Right atrium auricular region (tissue), 2 donors: ENCODE data around the gene GRK2. TPM values are rescaled to one million over a fixed set of nuclear protein-coding genes. Genes with fewer than 3 reads are reported as not detected.

Experiments used
- DNase-seq: peaks from one replicate; pipeline ENCODE4 v3.0.0-alpha.2; 2019; ENCODE audit warnings: low spot score
- H3K27ac ChIP-seq, 2 donors: fragments of 200-600 bp; sonication (generic); 1 replicate in 1 of 2; 2 replicates in 1 of 2; pipeline ENCODE4 v1.5.1; 2016 to 2019
- H3K27me3 ChIP-seq, 2 donors: fragments of 200-600 bp; sonication (generic); one replicate each; pipeline versions ENCODE4 v1.5.1 to v1.6.0; 2017 to 2019
- H3K36me3 ChIP-seq: fragments of 200-600 bp; sonication (generic); one replicate; pipeline ENCODE4 v1.5.1; 2016
- H3K4me1 ChIP-seq, 2 donors: fragments of 200-600 bp; sonication (generic); one replicate each; pipeline versions ENCODE4 v1.5.1 to v1.6.0; 2017 to 2019
- H3K4me3 ChIP-seq, 2 donors: fragments of 200-600 bp; sonication (generic); 1 replicate in 1 of 2; 2 replicates in 1 of 2; pipeline ENCODE4 v1.5.1; 2017 to 2019; ENCODE audit warnings: mild to moderate bottlenecking in 1 of 2, moderate library complexity in 1 of 2
- H3K9me3 ChIP-seq, 2 donors: fragments of 200-600 bp; sonication (generic); one replicate each; pipeline ENCODE4 v1.5.1; 2019
- total RNA-seq, 2 donors: library from RNA; depleted of rRNA; stranded (reverse); fragments of >200 nt; gene quantifications; one replicate each; pipeline ENCODE4 v1.1.0, GENCODE V29; 2016
- TF ChIP-seq, protein P1 (sequence below), 2 donors: fragments of 200-600 bp; sonication (generic); IDR thresholded peaks; one replicate each; pipeline ENCODE4 v1.5.1; 2019; ENCODE audit warnings: antibody characterized with exemption in 2 of 2

The GRK2 gene
- total RNA-seq, 2 donors from 2014 or later = 52.7 to 55.9 TPM

DNA sequence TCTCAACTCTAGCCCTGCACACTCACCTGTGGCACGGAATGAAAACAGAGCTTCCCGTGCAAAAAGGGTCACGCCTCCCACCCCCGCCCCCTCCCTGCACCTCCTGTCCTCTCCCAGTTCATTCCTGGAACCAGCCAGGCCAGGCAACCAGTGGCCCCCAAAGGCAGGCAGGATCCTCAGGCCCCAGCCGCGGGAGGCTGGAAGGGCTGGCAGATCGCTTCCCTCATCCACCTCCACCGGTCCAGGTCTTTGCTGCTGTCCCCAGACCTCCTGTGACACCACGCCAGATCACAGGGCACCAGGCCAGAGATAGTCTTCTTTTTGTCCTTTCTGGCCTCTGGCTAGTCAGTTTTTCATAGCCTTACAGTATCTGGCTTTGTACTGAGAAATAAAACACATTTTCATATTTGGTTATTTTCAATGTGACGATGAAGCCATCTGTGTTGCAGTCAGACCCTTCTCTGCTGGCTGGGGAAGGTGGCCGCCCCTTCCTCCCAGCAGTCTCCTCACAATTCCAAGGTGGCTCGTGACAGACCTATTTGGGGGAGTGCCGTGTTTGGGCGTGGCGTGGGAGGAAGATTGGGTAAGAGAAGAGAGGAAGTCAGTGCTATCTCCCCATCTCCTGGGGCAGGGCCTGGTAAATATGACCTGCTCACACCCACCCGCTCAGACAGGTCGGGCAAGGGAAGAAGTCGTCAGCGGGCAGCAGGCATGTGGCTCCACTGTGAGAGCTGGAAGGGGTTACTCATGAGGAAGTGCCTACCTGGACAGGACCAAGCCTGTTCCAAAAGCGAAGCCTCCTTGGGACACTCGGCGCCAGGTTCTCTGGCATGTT is 46.1 kb downstream of the GRK2 start:
- DNase-seq = no peak
- no peaks in the 10 kb centered on the region for H3K9me3 ChIP-seq
- TF ChIP-seq, protein P1, sequence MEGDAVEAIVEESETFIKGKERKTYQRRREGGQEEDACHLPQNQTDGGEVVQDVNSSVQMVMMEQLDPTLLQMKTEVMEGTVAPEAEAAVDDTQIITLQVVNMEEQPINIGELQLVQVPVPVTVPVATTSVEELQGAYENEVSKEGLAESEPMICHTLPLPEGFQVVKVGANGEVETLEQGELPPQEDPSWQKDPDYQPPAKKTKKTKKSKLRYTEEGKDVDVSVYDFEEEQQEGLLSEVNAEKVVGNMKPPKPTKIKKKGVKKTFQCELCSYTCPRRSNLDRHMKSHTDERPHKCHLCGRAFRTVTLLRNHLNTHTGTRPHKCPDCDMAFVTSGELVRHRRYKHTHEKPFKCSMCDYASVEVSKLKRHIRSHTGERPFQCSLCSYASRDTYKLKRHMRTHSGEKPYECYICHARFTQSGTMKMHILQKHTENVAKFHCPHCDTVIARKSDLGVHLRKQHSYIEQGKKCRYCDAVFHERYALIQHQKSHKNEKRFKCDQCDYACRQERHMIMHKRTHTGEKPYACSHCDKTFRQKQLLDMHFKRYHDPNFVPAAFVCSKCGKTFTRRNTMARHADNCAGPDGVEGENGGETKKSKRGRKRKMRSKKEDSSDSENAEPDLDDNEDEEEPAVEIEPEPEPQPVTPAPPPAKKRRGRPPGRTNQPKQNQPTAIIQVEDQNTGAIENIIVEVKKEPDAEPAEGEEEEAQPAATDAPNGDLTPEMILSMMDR (IDR thresholded peaks at IDR 0.05) = no peak
- H3K4me3 ChIP-seq = no peak overlapping the region
- H3K36me3 ChIP-seq = peaks cover 9% of the 10 kb centered on the region
- H3K4me1 ChIP-seq = peaks cover 0 to 6% of the 10 kb centered on the region in 2 donors
- H3K27me3 ChIP-seq = no peaks in the 10 kb centered on the region
- no peak overlapping the region for H3K27ac ChIP-seq

DNA sequence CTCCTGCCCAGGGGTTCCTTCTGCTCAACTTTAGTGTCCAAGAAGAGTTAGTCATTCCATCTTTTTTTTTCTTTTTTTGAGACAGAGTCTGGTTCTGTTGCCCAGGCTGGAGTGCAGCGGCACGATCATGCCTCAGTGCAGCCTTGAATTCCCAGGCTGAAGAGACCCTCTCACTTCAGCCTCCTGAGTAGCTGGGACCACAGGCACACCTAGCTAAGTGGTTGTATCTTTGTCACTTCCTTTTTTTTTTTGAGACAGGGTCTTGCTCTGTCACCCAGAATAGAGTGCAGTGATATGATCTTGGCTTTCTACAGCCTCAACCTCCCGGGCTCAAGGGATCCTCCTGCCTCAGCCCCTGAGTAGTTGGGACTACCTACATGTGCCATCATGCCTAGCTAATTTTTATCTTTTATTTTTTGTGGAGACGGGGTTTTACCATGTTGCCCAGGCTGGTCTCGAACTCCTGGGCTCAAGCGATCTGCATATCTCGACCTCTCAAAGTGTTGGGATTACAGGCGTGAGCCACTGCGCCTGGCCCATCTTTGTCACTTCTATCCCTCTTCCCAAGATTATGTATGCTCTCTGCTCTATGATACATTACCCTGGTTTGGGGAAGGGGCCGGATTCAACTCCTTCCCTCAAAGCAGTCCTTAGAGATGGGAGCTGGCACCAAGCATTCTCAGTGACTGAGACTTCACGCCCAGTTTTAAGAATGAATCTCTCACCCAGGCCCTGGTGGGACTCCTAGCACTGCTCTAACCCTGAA is 47.0 kb downstream of the GRK2 start:
- H3K36me3 ChIP-seq = peaks cover 9% of the 10 kb centered on the region
- no peak overlapping the region for H3K4me3 ChIP-seq
- H3K4me1 ChIP-seq = peaks cover 0 to 10% of the 10 kb centered on the region in 2 donors
- TF ChIP-seq, protein P1 (IDR thresholded peaks at IDR 0.05) = no peak
- no peaks in the 10 kb centered on the region for H3K9me3 ChIP-seq
- no peak overlapping the region for H3K27ac ChIP-seq
- H3K27me3 ChIP-seq = no peaks in the 10 kb centered on the region
- no peak for DNase-seq

DNA sequence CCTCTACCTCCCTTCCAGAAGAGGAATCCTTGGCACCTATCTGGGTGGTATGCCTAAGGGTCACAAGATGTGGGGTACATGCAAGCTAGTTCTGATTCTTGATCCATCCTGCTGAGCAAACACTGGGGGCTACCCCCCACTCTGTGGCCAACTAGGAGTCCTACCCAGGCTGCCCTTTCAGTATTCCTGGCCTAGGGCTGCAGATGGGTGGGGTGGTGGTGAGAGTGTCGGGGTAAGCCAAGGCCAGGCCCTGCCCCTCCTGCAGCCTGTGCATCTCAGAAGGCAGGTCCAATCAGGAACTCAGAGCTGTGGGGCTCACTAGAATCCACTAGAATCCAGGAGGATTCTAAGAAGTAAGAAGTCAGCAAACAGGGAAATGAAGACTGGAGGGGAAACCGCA is 47.9 kb downstream of the GRK2 start:
- TF ChIP-seq, protein P1 (IDR thresholded peaks at IDR 0.05) = no peak
- DNase-seq = no peak
- no peaks in the 10 kb centered on the region for H3K9me3 ChIP-seq

DNA sequence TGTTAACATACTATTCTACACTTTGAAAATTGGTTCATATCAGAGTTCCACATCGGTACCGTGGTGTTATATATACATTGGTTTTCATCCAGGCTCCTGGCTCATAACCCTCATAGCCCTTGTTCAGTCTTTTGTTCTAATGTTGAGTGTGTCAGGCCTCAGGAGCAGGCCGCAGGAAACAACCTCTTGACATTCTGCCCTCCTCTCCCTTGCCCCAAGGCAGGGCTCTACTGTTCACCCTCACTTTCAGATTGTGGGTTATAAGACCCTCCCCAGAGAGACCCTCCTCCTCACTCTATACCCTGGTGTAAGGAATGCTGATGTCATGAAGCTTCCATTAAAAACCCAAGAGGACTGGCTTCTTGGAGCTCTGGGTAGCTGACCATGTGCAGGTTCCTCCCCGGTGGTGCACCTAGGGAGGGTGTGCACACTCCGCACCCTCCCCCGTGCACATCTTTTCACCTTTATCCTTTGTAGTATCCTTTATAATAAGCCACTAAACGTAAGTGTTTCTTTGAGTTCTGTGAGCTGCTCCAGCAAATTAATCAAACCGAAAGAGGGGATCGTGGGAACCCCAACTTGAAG is 49.1 kb downstream of the GRK2 start:
- Histone ChIP-seq H3K9me3 (no peaks in the 10 kb centered on the region), H3K36me3 (no peaks in the 10 kb centered on the region), H3K27me3 (no peaks in the 10 kb centered on the region), H3K27ac (no peak overlapping the region), H3K4me3 (no peak overlapping the region), H3K4me1 (peaks cover 0 to 19% of the 10 kb centered on the region in 2 donors)
- TF ChIP-seq, protein P1 (IDR thresholded peaks at IDR 0.05) = no peak
- DNase-seq = no peak

More for the DNA sequence above, 47.9 kb downstream of the GRK2 start:
- Histone ChIP-seq H3K36me3 (peaks cover 7% of the 10 kb centered on the region), H3K27ac (no peak overlapping the region), H3K27me3 (no peaks in the 10 kb centered on the region), H3K4me3 (no peak overlapping the region), H3K4me1 (peaks cover 0 to 18% of the 10 kb centered on the region in 2 donors)

DNA sequence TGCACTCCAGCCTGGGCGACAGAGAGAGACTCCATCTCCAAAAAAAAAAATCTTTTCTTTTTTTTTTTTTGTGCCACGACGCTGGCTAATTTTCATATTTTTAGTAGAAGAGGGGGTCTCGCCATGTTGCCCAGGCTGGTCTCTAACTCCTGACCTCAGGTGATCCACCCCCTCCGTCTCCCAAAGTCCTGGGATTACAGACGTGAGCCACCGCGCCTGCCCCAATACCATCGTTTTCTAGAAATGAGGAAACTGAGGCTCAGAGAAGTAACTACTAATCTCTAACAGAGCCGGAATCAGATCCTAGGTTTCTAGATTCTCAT is 50.6 kb downstream of the GRK2 start:
- Histone ChIP-seq H3K27ac (peak overlapping the region; percentile 95 to 98), H3K27me3 (no peaks in the 10 kb centered on the region), H3K4me1 (peaks cover 0 to 19% of the 10 kb centered on the region in 2 donors), H3K9me3 (no peaks in the 10 kb centered on the region), H3K36me3 (no peaks in the 10 kb centered on the region), H3K4me3 (peak overlapping the region; percentile 89 to 93)
- TF ChIP-seq, protein P1 (IDR thresholded peaks at IDR 0.05) = no peak
- DNase-seq = no peak
